NCI-H2107 treated with DMSO at 0.1 percent for 48 hours (cell line): Measurements from ENCODE around the gene NDUFB11.
"Not testable (repeated sequence)": the region's sequence is repeated elsewhere in the genome, so short reads cannot be mapped to it uniquely, and the experiment has no call there.

Experiments used
- DNase-seq: peaks from one replicate; lab custom pipeline; 2025; ENCODE audit not compliant: unreplicated experiment; lab: John Stamatoyannopoulos, UW

Gene NDUFB11

DNA sequence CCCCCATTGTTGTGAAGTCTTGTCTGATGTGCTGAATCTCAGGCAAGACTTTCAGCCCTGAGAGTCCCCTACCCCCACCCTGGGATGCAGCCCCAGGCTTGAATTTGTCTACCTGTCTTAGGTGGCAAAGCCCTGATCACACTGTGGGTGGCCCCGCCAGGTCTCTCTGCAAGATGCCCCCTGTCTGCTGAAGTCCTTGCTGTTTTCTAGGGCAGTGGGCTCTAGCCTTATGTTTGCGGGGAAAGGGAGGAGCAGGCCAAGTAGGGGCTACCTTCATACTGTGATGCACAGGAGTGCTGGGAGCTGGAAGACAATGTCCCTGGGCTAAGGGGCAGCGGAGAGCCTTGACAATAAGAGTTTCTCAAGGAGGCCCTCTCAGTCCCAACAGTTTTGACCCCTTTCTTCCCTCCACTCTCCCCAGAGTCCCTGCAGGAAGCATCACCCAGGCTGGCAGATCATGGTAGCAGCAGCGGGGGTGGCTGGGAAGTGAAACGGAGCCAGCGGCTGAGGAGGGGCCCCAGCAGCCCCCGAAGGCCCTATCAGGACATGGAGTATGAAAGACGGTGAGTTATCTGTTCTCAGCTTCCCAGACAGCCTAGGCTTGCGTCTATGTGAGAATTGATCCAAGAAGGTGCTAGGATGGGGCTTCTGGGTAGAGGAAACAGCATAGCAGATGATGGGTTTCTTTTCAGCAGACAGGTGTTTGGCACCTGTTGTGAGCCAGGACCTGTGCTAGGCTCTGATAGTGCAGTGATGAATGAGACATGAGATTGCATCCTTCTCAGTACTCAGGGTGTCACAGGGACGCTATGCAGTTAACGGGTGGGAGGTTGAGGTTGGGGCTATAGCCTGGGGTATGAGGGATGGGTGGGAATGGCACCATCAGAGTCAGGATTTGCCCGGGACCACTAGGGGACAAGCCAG, 2.7 kb upstream of the NDUFB11 start:
- DNase-seq, result no peak

DNA sequence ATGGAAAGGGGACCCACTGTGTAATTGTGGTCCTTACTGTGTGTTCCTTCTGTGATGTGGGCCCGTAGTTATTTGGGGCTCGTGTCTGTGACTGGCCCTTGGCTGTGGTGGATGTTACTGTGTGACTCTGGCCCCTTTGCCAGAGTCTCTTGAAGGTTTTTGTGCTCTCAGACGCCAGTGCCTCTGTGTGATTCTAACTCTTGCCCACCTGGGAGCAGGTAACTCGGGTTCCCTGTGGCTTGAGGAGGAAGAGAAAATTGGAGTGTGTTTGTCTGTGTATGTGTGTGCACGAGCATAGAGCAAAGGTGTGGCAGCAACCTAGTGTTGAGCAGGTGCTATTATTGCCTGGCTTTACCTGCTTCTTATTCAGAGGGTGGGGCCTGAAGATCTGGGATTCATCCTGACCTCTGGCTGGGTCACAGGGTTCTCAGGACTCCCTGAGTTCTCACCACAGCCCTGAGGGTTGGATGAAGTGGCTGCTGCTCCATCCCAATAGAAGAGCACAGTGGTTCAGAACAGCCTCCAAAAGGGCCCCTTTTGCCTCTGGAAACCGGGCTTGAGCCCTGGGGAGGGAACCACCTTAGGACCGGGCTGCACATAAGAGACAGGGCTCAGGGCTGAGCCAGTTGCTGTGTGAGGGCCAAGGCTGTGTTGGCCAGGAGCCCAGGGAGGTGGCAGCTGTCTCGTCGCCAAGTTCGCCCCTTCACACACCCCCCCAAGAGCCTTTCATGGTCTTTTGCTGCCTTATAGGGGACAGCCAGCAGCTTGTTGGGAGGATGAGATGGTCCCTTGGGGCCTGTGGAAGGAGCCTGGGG, 1.8 kb upstream of the NDUFB11 start:
- peak; percentile 32 for DNase-seq

DNA sequence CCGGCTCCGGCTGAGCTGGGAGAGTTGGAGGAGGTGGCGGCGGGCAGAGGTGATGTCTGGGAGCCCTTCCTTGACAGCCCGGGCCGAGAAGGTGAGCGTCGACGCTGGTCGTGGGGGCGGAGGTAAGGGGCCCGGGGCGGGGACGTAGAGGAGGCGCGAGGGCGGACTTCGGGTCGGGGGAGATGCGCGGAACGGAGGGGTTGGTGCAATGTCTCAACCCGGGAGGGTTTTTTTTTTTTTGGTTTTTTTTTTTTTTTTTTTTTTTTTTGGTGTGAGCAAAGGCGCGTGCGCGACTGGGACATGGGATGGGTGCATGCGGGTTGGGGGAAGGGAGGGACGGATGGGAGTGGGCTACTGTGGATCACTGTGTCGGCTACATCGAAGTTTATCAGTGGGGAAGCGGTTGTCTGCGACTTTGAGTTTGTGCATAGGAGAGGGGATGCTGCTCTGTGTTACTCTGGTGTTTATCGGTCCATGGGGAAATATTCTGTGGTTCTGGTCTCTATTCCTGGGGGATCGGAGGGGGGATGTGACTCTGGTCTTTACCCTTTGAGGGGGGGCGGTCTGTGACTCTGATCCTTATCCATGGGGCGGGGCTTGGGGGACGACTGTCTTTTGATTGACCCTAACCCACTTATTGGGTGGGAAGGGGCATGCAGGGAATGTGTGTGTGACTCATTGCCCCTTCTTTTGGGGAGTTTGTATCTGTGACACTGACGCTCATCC, 1.1 kb upstream of the NDUFB11 start:
- DNase-seq, result no peak

DNA sequence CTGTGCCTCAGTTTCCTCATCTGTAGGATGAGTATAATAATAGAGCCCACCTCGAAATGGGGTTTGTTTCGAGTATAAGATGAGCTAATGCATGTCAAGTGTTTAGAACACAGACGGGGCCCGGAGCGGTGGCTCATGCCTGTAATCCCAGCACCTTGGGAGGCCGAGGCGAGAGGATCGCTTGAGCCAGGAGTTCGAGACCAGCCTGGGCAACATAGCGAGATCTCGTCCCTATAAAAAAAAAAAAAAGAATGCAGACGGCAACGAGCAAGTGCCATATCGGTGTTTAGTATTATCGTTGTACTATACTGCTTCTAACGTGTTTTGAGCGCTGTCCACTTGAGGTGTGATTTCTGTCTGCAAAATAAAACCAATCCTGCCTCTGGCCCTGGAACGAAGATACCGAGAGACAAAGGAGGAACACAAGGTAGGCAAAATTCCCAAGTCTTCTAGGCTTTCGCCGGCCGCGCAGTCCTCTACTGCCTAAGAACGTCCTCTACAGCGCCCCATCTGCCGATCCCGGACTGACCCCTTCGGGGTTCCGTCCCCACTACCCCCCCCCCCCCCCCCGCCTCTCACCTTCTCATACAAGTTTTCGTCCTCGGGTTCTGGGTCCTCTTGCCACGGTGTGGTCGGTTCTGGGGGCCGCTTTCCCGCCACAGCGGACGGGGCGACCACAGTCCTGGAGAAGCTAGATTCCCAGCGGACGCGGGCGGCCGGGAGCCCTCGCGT, 442 bp downstream of the NDUFB11 start:
- peak; percentile 21 for DNase-seq

DNA sequence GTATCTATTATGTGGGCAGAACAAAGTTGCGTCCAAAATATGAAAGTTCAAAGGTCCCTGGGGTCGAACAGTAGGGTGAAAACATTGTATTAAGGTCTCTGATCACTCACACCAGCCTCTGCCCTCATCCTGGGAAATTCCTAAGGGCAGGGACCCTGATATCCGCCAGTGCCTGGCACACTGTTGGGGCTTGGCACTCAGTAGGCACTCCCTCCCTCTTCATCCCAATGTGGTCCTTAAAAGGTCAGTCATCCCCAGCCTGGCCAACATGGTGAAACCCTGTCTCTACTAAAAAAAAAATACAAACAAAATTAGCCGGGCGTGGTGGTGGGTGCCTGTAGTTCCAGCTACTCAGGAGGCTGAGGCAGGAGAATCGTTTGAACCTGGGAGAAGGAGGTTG, 6.3 kb downstream of the NDUFB11 start:
- DNase-seq, result no peak

DNA sequence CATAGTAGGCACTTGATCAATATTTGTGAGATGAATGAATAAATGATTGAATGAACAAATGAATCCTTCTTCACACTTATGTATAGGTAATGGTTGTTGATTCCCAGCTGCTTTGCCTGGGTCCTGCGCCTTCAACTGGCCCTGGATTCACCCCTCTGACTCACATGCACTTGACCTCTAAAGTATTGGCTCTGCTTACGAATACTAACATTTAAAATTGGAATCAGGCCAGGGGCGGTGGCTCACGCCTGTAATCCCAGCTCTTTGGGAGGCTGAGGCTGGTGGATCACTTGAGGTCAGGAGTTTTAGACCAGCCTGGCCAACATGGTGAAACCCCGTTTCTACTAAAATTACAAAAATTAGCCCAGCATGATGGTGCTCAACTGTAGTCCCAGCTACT, 8.9 kb downstream of the NDUFB11 start:
- DNase-seq, result not testable (repeated sequence)

DNA sequence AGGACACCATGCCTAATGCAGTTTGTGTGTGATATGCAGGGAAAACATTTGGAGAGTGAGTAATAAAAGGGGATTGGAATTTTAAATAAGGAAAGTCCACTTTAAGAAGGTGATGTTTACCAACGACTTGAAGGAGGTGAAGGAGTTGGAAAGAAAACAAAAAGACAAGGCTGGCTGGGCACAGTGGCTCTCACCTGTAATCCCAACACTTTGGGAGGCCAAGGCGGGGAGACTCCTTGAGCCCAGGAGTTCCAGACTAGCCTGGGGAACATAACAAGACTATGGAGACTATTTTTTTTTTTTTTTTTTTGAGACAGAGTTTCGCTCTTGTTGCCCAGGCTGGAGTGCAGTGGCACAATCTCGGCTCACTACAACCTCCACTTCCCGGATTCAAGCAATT, 11.0 kb downstream of the NDUFB11 start:
- no peak for DNase-seq

DNA sequence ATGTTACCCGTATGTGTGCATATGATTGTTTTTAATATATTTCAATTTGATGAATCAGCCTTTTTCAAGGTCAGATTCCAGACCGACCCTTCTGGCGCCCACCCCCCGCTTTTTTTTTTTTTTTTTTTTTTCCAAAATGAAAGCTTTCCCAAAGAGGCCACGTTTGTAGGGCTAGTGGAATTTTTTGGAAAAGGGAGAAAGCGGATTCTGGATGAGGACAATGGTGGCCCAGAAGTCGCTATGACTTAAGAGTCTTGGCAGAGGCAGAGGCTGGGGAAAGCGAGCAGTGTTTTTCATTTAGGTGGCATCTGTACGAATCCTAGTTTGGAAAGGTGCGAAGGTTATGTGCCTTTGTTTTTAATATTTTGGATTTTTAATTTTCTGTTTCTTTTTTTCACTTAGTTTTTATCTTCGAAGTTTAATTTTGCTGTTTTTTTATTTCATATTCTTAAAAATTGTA, 14.6 kb downstream of the NDUFB11 start:
- peak; percentile 25 for DNase-seq

DNA sequence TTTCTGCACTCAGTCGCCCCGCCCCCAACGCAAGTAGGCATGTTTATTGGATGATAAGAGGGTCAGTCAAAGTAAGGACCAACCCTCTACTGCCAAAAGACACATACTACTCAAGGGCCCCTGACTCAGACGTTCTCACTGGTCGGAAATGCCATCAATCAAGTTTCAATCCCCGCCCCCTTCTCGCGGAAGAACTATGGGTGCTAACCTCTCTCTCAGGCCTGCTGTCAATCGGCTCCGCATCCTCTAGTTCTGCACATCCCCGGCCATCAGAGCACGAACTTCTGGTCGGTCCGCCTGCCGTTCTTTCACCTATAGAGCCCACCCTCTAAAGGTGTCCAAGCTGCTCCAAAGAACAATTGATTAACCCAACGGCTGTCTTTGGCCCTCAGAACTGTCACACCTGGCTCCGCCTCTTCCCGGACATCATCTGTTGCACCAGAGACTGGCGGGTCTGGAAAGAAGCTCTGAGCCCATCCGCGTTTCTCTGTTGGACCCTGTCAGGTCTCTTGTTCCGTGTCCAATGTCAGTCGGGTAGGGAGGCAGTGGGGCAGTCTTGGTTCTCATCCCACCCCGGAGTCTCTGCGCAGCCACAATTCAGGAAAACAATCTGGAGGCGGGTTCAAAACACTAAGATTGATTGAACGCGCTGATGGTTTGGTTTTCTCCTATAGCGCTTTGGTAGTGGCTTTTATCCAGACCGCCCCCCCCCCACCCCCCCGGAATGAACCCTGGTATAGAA, 15.2 kb downstream of the NDUFB11 start:
- peak; percentile 97 for DNase-seq

DNA sequence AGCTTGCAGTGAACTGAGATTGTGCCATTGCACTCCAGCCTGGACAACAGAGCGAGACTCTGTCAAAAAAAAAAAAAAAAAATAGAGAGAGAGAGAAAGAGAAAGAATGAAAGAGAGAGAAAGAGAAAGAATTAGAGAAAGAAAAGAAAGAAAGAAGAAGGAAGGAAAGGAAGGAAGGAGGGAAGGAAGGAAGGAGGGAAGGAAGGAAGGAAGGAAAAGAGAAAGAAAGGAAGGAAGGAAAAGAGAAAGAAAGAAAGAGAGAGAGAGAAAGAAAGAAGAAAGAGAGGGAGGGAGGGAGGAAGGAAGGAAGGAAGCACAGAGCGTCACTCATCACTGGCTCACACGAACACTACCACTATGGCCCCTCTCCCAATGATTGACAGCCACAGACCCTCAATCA, 20.0 kb downstream of the NDUFB11 start:
- not testable (repeated sequence) for DNase-seq

DNA sequence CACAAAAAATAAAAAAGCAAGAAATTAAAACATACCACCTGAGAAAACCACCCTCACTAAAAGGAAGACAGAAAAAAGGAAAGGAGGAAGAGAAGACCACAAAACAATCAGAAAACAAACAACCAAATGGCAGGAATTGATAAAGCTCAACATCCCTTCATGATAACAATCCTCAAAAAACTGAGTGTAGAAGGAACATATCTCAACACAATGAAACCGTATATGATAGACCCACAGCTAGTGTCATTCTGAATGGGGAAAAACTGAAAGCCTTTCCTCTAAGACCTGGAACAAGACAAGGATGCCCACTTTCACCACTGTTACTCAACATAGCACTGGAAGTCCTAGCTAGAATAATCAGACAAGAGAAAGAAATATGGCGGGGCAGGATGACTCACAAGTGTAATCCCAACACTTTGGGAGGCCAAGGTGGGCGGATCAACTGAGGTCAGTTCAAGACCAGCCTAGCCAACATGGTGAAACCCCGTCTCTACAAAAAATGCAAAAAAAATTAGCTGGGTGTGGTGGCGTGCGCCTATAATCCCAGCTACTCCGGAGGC, 27.9 kb downstream of the NDUFB11 start:
- not testable (repeated sequence) for DNase-seq

DNA sequence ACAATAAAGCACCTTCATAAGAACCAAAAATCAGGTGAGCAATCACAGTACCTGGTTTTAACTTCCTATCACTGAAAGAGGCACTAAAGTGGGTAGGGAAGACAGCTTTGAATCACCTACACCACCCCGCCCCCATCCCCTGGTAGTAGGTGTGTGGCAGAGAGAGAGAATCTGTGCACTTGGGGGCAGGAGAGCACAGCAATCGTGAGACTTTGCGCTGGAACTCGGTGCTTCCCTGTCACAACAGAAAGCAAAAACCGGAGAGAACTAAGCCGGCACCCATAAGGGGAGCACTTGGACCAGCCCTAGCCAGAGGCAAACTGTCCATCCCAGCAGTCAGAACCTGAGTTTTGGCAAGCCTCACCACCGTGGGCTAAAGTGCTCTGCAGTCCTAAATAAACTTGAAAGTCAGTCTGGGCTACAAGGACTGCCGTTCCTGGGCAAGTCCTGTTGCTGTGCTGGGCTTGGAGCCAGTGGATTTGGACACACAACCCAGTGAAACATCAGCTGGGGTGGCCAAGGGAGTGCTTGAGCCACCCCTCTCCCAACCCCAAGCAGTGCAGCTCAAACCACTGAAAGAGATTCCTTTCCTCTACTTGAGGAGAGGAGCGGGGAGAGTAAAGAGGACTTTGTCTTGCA, 32.1 kb downstream of the NDUFB11 start:
- DNase-seq, result no peak

DNA sequence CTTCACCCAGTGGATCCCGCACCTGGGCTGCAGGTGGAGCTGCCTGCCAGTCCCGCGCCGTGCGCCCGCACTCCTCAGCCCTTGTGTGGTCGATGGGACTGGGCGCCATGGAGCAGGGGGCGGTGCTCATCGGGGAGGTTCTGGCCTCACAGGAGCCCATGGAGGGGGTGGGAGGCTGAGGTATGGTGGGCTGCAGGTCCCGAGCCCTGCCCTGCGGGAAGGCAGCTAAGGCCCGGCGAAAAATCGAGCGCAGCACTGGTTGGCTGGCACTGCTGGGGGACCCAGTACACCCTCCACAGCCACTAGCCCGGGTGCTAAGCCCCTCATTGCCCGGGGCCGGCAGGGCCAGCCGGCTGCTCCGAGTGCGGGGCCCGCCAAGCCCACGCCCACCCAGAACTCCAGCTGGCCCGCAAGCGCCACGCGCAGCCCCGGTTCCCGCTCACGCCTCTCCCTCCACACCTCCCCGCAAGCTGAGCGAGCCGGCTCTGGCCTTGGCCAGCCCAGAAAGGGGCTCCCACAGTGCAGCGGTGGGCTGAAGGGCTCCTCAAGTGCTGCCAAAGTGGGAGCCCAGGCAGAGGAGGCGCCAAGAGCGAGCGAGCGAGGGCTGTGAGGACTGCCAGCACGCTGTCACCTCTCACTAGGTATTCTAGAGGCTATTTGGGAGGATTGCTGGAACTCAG, 33.4 kb downstream of the NDUFB11 start:
- DNase-seq, result not testable (repeated sequence)

DNA sequence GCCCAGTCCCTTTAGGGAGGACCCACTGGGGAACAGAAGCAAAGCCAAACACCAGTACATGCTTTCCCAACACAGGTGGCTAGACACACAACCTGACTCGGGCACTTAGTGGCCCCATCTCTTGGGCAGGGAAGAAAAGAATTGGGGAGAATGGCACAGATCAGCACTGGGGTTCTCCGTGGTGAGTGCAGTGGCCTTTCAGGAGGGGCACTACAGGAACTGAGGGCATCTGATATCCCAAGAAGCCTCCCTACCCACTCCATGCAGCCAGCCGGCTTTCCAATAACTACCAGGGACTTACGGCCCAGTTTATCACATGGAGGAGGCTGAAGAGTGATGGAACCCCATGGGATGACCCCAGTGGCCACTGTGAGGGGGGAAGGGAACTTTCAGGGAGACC, 43.3 kb downstream of the NDUFB11 start:
- no peak for DNase-seq

DNA sequence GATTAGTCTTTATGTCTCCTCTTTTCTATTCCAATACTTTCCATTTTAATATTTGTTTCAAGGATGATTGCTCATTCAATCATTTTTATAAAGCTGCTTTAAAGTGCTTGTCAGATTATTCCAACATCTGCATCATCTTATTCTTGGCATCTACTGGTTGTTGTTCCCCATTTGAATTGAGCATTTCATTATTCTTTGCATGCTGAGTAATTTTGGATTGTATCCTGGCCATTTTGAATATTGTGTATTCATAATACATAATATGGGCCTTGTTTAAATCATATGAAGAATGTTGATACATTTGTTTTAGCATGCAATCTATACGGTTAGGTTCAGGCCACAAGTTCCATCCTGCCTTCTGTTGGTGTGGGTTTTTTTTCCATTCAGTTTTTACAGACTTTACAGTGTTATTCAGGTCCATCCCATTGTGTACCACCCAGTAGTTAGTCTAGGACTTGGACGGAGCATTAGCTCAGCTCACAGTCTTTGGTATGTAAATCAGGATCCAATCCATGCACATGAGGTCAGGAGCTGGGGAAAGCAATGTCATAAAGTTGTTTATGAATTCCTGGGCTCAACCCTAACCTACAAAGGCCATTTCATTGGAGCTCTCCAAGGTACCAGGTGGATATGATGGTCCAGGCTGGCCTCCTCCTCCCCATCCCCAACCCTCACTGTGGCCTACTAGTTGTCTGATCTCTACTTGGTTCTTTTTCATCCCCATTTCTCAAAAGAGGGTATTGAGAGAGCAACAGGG, 46.0 kb downstream of the NDUFB11 start:
- DNase-seq, result no peak

DNA sequence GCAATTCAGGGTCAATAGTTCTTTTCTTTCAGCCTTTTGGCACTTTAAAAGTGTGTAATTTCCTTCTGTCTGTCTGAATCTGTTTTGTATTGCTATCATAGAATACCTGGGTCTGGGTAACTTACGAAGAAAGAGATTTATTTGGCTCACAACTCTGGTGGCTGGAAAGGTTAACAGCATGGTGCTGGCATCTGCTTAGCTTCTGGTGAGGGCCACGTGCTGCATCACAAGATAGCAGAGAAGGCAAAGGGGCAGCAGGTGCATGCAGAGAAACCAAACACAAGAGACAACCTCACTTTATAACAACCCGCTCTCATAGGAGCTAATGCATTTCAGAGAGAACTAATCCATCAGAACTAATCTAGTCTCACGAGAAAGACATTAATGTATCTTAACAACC, 47.5 kb downstream of the NDUFB11 start:
- DNase-seq, result no peak

DNA sequence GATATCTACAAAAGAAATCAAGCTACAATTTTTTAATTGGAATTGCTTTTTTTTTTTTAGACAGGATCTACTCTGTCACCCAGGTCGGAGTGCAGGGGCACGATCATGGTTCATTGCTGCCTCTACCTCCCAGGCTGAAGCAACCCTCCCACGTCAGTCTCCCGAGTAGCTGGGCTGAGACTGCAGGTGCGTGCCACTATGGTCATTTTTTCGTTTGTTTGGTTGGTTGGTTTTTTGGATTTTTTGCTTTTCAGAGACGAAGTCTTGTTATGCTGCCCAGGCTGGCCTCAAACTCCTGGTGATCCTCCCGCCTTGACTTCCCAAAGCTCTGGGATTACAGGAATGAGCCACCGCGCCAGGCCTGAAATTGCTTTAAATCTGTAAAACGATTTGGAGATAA, 50.6 kb downstream of the NDUFB11 start:
- no peak for DNase-seq

DNA sequence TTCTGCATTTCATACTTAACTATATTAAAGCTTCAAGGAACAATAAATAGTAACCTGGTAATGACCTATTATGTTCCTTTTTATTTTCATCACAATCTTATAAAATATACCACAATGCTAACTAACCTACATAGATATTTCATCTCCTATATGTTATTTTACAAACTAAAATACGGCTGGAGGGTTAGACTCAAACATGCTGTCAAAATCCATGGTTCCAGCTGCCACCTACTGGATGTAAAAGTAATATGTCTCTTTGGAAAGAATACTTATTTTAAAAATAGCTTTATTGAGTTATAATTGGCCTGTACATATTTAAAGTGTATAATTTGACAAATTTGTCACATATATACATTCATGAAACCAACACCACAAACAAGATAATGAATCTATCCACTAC, 51.3 kb downstream of the NDUFB11 start:
- peak; percentile 21 for DNase-seq
